Osteocyte (in vitro differentiated cells): ENCODE data around the gene KLHL36. TPM values are rescaled to one million over a fixed set of nuclear protein-coding genes. Genes with fewer than 3 reads are reported as not detected.

Experiments used
- DNase-seq: peaks from one replicate; pipeline ENCODE4 v3.0.0; 2021; ENCODE audit warnings: mixed read lengths; ENCODE audit not compliant: unreplicated experiment; ENCODE audit errors: extremely low spot score
- H3K27ac Mint-ChIP-seq: one replicate; pipeline ENCODE4 v1.8.0; 2021; ENCODE audit warnings: mild to moderate bottlenecking, mixed read lengths; ENCODE audit not compliant: unreplicated experiment
- H3K27me3 Mint-ChIP-seq: one replicate; pipeline ENCODE4 v1.8.0; 2021; ENCODE audit warnings: mixed read lengths; ENCODE audit not compliant: unreplicated experiment
- H3K36me3 Mint-ChIP-seq: one replicate; pipeline ENCODE4 v1.8.0; 2021; ENCODE audit warnings: mixed read lengths; ENCODE audit not compliant: unreplicated experiment
- H3K4me1 Mint-ChIP-seq: one replicate; pipeline ENCODE4 v1.8.0; 2021; ENCODE audit warnings: mixed read lengths; ENCODE audit not compliant: unreplicated experiment
- H3K4me3 Mint-ChIP-seq: one replicate; pipeline ENCODE4 v1.8.0; 2021; ENCODE audit warnings: mild to moderate bottlenecking, moderate library complexity, mixed read lengths; ENCODE audit not compliant: unreplicated experiment
- H3K9me3 Mint-ChIP-seq: one replicate; pipeline ENCODE4 v1.8.0; 2021; ENCODE audit warnings: mixed read lengths; ENCODE audit not compliant: unreplicated experiment
- total RNA-seq: library from RNA; stranded (reverse); gene quantifications from 2 replicates; pipeline ENCODE4 v1.2.1, GENCODE V29; 2021
- TF ChIP-seq, protein P1 (sequence below): fragments of 200-600 bp; sonication (generic); IDR thresholded peaks from 2 replicates; pipeline ENCODE4 v1.5.0; 2021; ENCODE audit warnings: antibody characterized with exemption, mild to moderate bottlenecking, moderate library complexity

KLHL36 gene
- total RNA-seq, 1 donor from 2014 or later, result 49.0 TPM

DNA sequence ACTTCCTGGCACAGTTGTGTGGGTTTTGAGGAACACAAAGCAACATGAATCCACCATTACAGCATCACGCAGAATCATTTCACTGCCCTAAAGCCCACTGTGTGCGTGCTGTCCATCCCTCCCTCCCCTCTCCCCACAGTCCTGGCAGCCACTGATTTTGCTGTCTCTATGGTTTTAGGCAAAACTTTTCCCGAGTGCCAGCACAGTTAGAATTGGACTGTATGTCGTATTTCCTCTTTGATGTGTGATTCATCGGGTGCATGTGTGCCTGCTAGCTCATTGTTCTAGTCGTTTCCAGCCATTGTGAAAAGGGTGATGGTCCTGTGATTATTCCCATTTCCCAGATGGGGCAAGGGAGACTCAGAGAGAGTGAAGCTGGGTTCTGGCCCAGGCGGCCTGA is 12.7 kb downstream of the KLHL36 start:
- Mint-ChIP-seq H3K27ac (no peak overlapping the region), H3K27me3 (no peaks in the 10 kb centered on the region), H3K4me3 (no peak overlapping the region), H3K4me1 (no peaks in the 10 kb centered on the region), H3K9me3 (no peaks in the 10 kb centered on the region), H3K36me3 (peaks cover 62% of the 10 kb centered on the region)
- DNase-seq, result no peak
- TF ChIP-seq, protein P1, sequence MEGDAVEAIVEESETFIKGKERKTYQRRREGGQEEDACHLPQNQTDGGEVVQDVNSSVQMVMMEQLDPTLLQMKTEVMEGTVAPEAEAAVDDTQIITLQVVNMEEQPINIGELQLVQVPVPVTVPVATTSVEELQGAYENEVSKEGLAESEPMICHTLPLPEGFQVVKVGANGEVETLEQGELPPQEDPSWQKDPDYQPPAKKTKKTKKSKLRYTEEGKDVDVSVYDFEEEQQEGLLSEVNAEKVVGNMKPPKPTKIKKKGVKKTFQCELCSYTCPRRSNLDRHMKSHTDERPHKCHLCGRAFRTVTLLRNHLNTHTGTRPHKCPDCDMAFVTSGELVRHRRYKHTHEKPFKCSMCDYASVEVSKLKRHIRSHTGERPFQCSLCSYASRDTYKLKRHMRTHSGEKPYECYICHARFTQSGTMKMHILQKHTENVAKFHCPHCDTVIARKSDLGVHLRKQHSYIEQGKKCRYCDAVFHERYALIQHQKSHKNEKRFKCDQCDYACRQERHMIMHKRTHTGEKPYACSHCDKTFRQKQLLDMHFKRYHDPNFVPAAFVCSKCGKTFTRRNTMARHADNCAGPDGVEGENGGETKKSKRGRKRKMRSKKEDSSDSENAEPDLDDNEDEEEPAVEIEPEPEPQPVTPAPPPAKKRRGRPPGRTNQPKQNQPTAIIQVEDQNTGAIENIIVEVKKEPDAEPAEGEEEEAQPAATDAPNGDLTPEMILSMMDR, result no peak

GRCh38 chr16:84661418-84662060 is 13.2 kb downstream of the KLHL36 start:
- no peak overlapping the region for H3K27ac Mint-ChIP-seq
- H3K27me3 Mint-ChIP-seq, result no peaks in the 10 kb centered on the region
- no peaks in the 10 kb centered on the region for H3K9me3 Mint-ChIP-seq
- TF ChIP-seq, protein P1, result no peak
- H3K4me1 Mint-ChIP-seq, result no peaks in the 10 kb centered on the region
- DNase-seq, result no peak
- no peak overlapping the region for H3K4me3 Mint-ChIP-seq
- H3K36me3 Mint-ChIP-seq, result peaks cover 66% of the 10 kb centered on the region

DNA sequence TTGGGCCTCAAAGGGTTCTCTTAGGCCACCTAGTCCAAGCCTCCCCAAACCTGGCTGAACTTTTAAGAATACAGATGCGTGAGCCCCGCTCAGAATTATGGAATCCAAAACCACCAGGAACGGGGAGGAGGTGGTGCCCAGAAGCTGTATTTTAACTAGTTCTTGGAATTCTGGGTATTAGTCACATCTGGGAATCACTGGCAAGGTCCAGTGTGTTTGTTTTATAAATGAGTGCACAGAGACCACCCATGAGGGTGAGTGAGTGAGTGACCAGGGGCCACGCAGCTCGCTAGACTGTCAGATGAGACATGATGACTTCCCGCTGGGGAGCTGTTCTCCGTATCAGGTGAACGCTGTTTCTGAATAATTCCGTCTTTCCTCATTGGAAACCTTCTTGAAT is 14.2 kb downstream of the KLHL36 start:
- no peak for DNase-seq
- Mint-ChIP-seq H3K4me3 (no peak overlapping the region), H3K27ac (no peak overlapping the region), H3K36me3 (peaks cover 59% of the 10 kb centered on the region), H3K9me3 (no peaks in the 10 kb centered on the region), H3K27me3 (no peaks in the 10 kb centered on the region), H3K4me1 (no peaks in the 10 kb centered on the region)
- TF ChIP-seq, protein P1, result no peak

GRCh38 chr16:84663433-84664101 is 15.3 kb downstream of the KLHL36 start:
- no peak for DNase-seq
- no peak overlapping the region for H3K4me3 Mint-ChIP-seq
- H3K27ac Mint-ChIP-seq, result no peak overlapping the region
- H3K36me3 Mint-ChIP-seq, result peaks cover 51% of the 10 kb centered on the region
- no peaks in the 10 kb centered on the region for H3K27me3 Mint-ChIP-seq
- TF ChIP-seq, protein P1, result no peak
- no peaks in the 10 kb centered on the region for H3K9me3 Mint-ChIP-seq
- H3K4me1 Mint-ChIP-seq, result no peaks in the 10 kb centered on the region

GRCh38 chr16:84665359-84665758 is 17.0 kb downstream of the KLHL36 start:
- H3K9me3 Mint-ChIP-seq, result no peaks in the 10 kb centered on the region
- H3K27me3 Mint-ChIP-seq, result no peaks in the 10 kb centered on the region
- H3K4me1 Mint-ChIP-seq, result no peaks in the 10 kb centered on the region
- H3K27ac Mint-ChIP-seq, result no peak overlapping the region
- TF ChIP-seq, protein P1, result no peak
- DNase-seq, result no peak
- peaks cover 40% of the 10 kb centered on the region for H3K36me3 Mint-ChIP-seq
- no peak overlapping the region for H3K4me3 Mint-ChIP-seq
